ENCODE measurements around the gene PRR3.

GRCh38 chr6:30510419-30511168 is 46.5 kb upstream of the PRR3 start:
- TF ChIP-seq MEF2A (IDR thresholded peaks at IDR 0.05; ENCODE audit: borderline replicate concordance, low read depth) (no peak), TAF1 (IDR thresholded peaks at IDR 0.05; ENCODE audit: borderline replicate concordance, low read depth, low read length) (no peak), CTCF (IDR thresholded peaks at IDR 0.05) (no peak), EP300 (IDR thresholded peaks at IDR 0.05; ENCODE audit: borderline replicate concordance in 1 of 2, low read depth in 1 of 2, low read length in 1 of 2) (no peak), POLR2AphosphoS5 (IDR thresholded peaks at IDR 0.05; ENCODE audit: low read depth, low read length) (no peak), SMC3 (IDR thresholded peaks at IDR 0.05; ENCODE audit: low read depth, low read length) (no peak), MAX (IDR thresholded peaks at IDR 0.05; ENCODE audit: low read depth) (no peak), REST (IDR thresholded peaks at IDR 0.05; ENCODE audit: low read depth, low read length) (no peak), SIN3A (IDR thresholded peaks at IDR 0.05; ENCODE audit: borderline replicate concordance, low read depth, low read length) (no peak), CHD2 (IDR thresholded peaks at IDR 0.05; ENCODE audit: low read length, partially characterized antibody) (no peak), PBX3 (IDR thresholded peaks at IDR 0.05) (no peak), FOXM1 (IDR thresholded peaks at IDR 0.05; ENCODE audit: low read depth) (no peak), FOSL2 (IDR thresholded peaks at IDR 0.05; ENCODE audit: borderline replicate concordance, low read depth) (no peak)
